Parathyroid adenoma (tissue), 2 donors: ENCODE results near the gene LLGL2.

Source experiments
- H2AFZ ChIP-seq: fragments of 300-600 bp; sonication (generic); one replicate; pipeline ENCODE4 v1.7.0; 2017; ENCODE audit warnings: antibody characterized with exemption, mild to moderate bottlenecking
- H3K27ac ChIP-seq: fragments of 300-600 bp; sonication (generic); one replicate; pipeline ENCODE4 v1.7.0; 2017
- H3K27me3 ChIP-seq: fragments of 300-600 bp; sonication (generic); one replicate; pipeline ENCODE4 v1.7.0; 2017; ENCODE audit warnings: low read length; ENCODE audit not compliant: control insufficient read depth, insufficient read depth
- H3K36me3 ChIP-seq: fragments of 300-600 bp; sonication (generic); one replicate; pipeline ENCODE4 v1.7.0; 2017; ENCODE audit warnings: low read length; ENCODE audit not compliant: control insufficient read depth, insufficient read depth
- H3K4me1 ChIP-seq: fragments of 300-600 bp; sonication (generic); one replicate; pipeline ENCODE4 v1.7.0; 2017; ENCODE audit warnings: control low read depth
- H3K4me2 ChIP-seq: fragments of 300-600 bp; sonication (generic); one replicate; pipeline ENCODE4 v1.7.0; 2017; ENCODE audit warnings: low read length
- H3K4me3 ChIP-seq: fragments of 300-600 bp; sonication (generic); one replicate; pipeline ENCODE4 v1.7.0; 2017; ENCODE audit warnings: low read depth, low read length
- H3K79me2 ChIP-seq: fragments of 300-600 bp; sonication (generic); one replicate; pipeline ENCODE4 v1.7.0; 2017; ENCODE audit warnings: control low read depth
- H3K9ac ChIP-seq: fragments of 300-600 bp; sonication (generic); one replicate; pipeline ENCODE4 v1.7.0; 2017; ENCODE audit warnings: mild to moderate bottlenecking
- H3K9me3 ChIP-seq: fragments of 300-600 bp; sonication (generic); one replicate; pipeline ENCODE4 v1.7.0; 2017; ENCODE audit warnings: low read length; ENCODE audit not compliant: control insufficient read depth
- TF ChIP-seq, protein P1 (sequence below): fragments of 300-600 bp; sonication (generic); IDR thresholded peaks from one replicate; pipeline ENCODE4 v1.7.0; 2017; ENCODE audit warnings: antibody characterized with exemption, mild to moderate bottlenecking
- donor health status: primary hyperparathyroidism.

Gene LLGL2

GRCh38 chr17:75566834-75567233 lies 41.3 kb downstream of the LLGL2 start:
- Histone ChIP-seq H3K4me1 (no peaks in the 10 kb centered on the region), H3K36me3 (no peaks in the 10 kb centered on the region), H3K27ac (no peak overlapping the region), H3K27me3 (no peaks in the 10 kb centered on the region), H3K79me2 (no peaks in the 10 kb centered on the region), H2AFZ (no peak overlapping the region), H3K9ac (no peak overlapping the region), H3K9me3 (no peaks in the 10 kb centered on the region), H3K4me2 (no peak overlapping the region), H3K4me3 (no peak overlapping the region)
- TF ChIP-seq, protein P1, sequence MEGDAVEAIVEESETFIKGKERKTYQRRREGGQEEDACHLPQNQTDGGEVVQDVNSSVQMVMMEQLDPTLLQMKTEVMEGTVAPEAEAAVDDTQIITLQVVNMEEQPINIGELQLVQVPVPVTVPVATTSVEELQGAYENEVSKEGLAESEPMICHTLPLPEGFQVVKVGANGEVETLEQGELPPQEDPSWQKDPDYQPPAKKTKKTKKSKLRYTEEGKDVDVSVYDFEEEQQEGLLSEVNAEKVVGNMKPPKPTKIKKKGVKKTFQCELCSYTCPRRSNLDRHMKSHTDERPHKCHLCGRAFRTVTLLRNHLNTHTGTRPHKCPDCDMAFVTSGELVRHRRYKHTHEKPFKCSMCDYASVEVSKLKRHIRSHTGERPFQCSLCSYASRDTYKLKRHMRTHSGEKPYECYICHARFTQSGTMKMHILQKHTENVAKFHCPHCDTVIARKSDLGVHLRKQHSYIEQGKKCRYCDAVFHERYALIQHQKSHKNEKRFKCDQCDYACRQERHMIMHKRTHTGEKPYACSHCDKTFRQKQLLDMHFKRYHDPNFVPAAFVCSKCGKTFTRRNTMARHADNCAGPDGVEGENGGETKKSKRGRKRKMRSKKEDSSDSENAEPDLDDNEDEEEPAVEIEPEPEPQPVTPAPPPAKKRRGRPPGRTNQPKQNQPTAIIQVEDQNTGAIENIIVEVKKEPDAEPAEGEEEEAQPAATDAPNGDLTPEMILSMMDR = no peak

- TF ChIP-seq, protein P1 = no peak
- no peaks in the 10 kb centered on the region for H3K27me3 ChIP-seq
- H2AFZ ChIP-seq = no peak overlapping the region
- H3K9me3 ChIP-seq = no peaks in the 10 kb centered on the region
- no peaks in the 10 kb centered on the region for H3K36me3 ChIP-seq
- H3K9ac ChIP-seq = no peak overlapping the region
- no peak overlapping the region for H3K4me2 ChIP-seq
- H3K27ac ChIP-seq = no peak overlapping the region
- no peaks in the 10 kb centered on the region for H3K4me1 ChIP-seq
- no peaks in the 10 kb centered on the region for H3K79me2 ChIP-seq
- no peak overlapping the region for H3K4me3 ChIP-seq
Observed at GRCh38 chr17:75568412-75569255, 43.1 kb downstream of the LLGL2 start.

- Histone ChIP-seq H3K4me1 (no peaks in the 10 kb centered on the region), H3K36me3 (no peaks in the 10 kb centered on the region), H2AFZ (no peak overlapping the region), H3K4me2 (no peak overlapping the region), H3K27me3 (no peaks in the 10 kb centered on the region), H3K9ac (no peak overlapping the region), H3K27ac (no peak overlapping the region), H3K4me3 (no peak overlapping the region), H3K9me3 (no peaks in the 10 kb centered on the region), H3K79me2 (no peaks in the 10 kb centered on the region)
- TF ChIP-seq, protein P1 = no peak
Observed at GRCh38 chr17:75570034-75570676, 44.7 kb downstream of the LLGL2 start.

- no peaks in the 10 kb centered on the region for H3K9me3 ChIP-seq
- TF ChIP-seq, protein P1 = no peak
- H3K4me2 ChIP-seq = no peak overlapping the region
- H2AFZ ChIP-seq = no peak overlapping the region
- H3K4me1 ChIP-seq = no peaks in the 10 kb centered on the region
- no peak overlapping the region for H3K9ac ChIP-seq
- no peaks in the 10 kb centered on the region for H3K36me3 ChIP-seq
- no peak overlapping the region for H3K27ac ChIP-seq
- no peak overlapping the region for H3K4me3 ChIP-seq
- no peaks in the 10 kb centered on the region for H3K79me2 ChIP-seq
- no peaks in the 10 kb centered on the region for H3K27me3 ChIP-seq
Observed at GRCh38 chr17:75570772-75571171, 45.3 kb downstream of the LLGL2 start.
